H1 (cell line): ENCODE data around the gene UBE2Q2. TPM values are rescaled to one million over a fixed set of nuclear protein-coding genes. Genes with fewer than 3 reads are reported as not detected.

ENCODE experiments used
- CBX8 ChIP-seq: fragments of 300-800, 300-1000 bp; sonication (generic); IDR thresholded peaks from 2 replicates; pipeline ENCODE4 v1.7.1; 2016; ENCODE audit warnings: low read depth, low read length, borderline replicate concordance
- EP300 ChIP-seq, 2 experiments: IDR thresholded peaks; 1 replicate in 1 of 2; 2 replicates in 1 of 2; pipeline ENCODE4 v1.6.1; 2011 to 2012; ENCODE audit warnings: low read depth in 2 of 2, low read length in 2 of 2, mild to moderate bottlenecking in 2 of 2, borderline replicate concordance in 1 of 2, inconsistent platforms in 1 of 2, moderate library complexity in 1 of 2
- NANOG ChIP-seq: IDR thresholded peaks from 2 replicates; pipeline ENCODE4 v1.6.1; 2011; ENCODE audit warnings: low read length, low read depth, mild to moderate bottlenecking, inconsistent platforms; ENCODE audit not compliant: insufficient read depth, poor library complexity, severe bottlenecking
- RXRA ChIP-seq: IDR thresholded peaks from 2 replicates; pipeline ENCODE4 v1.6.1; 2011; ENCODE audit warnings: low read depth, mild to moderate bottlenecking, low read length, moderate library complexity; ENCODE audit not compliant: insufficient read depth
- TEAD4 ChIP-seq: IDR thresholded peaks from 2 replicates; pipeline ENCODE4 v1.6.1; 2012; ENCODE audit warnings: low read depth, low read length, inconsistent platforms, mixed read lengths
- ZNF274 ChIP-seq: IDR thresholded peaks from 2 replicates; pipeline ENCODE4 v1.7.0; 2012; ENCODE audit warnings: low read length, borderline replicate concordance; ENCODE audit errors: extremely low read depth
- polyA plus RNA-seq, 7 experiments: library from polyadenylated mRNA; depleted of rRNA in 3 of 7; stranded (reverse) in 5 of 7; unstranded in 2 of 7; fragments of >200 nt in 5 of 7; fragments of 200-250 nt in 2 of 7; gene quantifications; 1 replicate in 5 of 7; 2 replicates in 1 of 7; 4 replicates in 1 of 7; pipeline versions ENCODE4 v1.2.1 to v1.2.3, GENCODE V29; 2011 to 2013; ENCODE audit warnings: missing spikeins in 2 of 7, mixed read lengths in 2 of 7
- total RNA-seq: library from RNA; stranded (reverse); fragmentation: NEBNext Ultra II Directional; extraction: Animal tissue kit (Norgen Biotek cat#: 25700); gene quantifications from 2 replicates; pipeline ENCODE4 v1.2.1, GENCODE V29; 2021

UBE2Q2 gene
- total and polyA plus RNA-seq, 2 of the 8 experiments (the other 6 are each of a cell fraction or from before 2014, with no cell fraction given) = 10.1 to 22.7 TPM

- TF ChIP-seq RXRA (no peak), EP300 (IDR thresholded peaks at IDR 0.05; ENCODE audit: borderline replicate concordance in 1 of 2, low read depth in 2 of 2, low read length in 2 of 2) (no peak), CBX8 (no peak), ZNF274 (no peak), TEAD4 (no peak), NANOG (no peak)
- TF ChIP-seq, all 59 proteins: peak for 0
These were observed 34.7 kb upstream of the UBE2Q2 start (continued) for GRCh38 chr15:75808563-75808962.
